ENCODE measurements around the gene CR1L.
"Not testable (repeated sequence)": the region's sequence is repeated elsewhere in the genome, so short reads cannot be mapped to it uniquely, and the experiment has no call there.

CR1L gene

GRCh38 chr1:207690551-207690950 lies 45.6 kb downstream of the CR1L start:
- not testable (repeated sequence) for DNase-seq

DNA sequence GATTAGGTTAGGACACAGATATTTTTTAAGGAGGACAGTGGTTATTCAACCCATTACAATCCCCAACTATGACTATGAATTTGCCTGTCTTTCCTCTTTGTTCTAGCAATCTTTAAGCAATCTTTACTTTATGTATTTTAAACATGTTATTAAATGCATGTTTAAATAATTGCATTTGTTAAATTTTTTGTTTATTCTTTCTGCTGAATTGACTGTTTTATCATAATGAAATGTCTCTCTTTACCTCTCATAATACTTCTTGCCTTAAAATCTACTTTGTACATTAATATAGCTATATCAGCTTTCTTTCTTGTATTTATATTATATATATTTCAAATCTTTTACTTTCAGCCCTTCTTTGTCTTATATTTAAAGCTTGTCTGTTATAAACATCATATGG lies 46.1 kb downstream of the CR1L start:
- DNase-seq, result no peak

DNA sequence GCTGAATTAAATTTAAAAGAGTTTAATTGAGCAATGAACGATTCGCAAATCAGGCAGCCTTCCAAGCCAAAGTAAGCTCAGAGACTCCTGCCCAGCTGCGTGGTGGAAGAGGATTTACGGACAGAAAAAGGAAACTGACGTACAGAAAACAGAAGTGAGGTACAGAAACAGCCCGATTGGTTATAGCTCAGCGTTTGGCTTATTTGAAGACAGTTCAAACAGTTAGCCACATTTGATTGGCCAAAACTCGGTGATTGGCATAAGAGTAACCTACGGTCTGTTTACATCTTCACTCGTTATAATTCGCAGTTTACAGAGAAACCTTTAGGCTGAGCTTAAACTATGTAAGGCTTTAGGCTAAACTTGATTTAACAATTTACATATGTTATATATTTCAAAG lies 46.9 kb downstream of the CR1L start:
- DNase-seq, result no peak

- not testable (repeated sequence) for DNase-seq
Measured at GRCh38 chr1:207692291-207692690, 47.4 kb downstream of the CR1L start.

- no peak for DNase-seq
Measured at GRCh38 chr1:207695891-207696290, 51.0 kb downstream of the CR1L start.

- peak; percentile 10 for DNase-seq
Measured at GRCh38 chr1:207698822-207699483, 54.0 kb downstream of the CR1L start.

DNA sequence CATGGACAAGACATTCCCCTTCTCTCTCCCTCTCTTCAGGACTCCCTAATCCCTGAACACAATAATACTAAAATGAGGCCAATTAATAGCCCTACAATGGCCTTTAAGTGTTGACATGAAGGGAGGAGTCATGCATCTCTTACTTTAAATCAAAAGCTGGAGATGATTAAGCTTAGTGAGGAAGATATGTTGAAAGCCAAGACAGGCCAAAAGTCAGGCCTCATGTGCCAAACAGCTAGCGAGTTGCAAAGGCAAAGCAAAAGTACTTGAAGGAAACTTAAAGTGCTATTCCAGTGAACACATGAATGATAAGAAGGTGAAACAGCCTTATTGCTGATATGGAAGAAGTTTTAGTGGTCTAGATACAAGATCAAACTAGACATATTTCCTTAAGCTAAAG lies 57.4 kb downstream of the CR1L start:
- no peak for DNase-seq

GRCh38 chr1:207703712-207704111 lies 58.8 kb downstream of the CR1L start:
- DNase-seq, result no peak

DNA sequence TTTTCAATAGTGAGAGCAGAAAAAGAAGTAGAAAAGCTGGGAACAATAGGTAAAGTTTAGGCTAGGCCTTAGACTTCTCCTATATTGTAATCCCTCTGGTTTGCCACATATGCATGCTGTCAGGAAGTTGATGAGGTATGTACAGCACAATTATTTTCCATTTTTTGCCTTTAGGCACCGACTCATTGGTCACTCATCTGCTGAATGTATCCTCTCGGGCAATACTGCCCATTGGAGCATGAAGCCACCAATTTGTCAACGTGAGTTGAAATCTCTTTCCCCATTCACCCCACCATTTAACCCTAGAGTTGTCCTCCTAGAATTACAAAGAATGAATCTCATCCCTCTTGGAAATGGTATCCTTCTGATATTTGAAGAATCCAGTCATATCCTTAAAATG lies 63.1 kb downstream of the CR1L start:
- DNase-seq, result not testable (repeated sequence)

- no peak for DNase-seq
Measured at GRCh38 chr1:207711285-207711684, 66.4 kb downstream of the CR1L start.

GRCh38 chr1:207712701-207713100 lies 67.8 kb downstream of the CR1L start:
- not testable (repeated sequence) for DNase-seq

DNA sequence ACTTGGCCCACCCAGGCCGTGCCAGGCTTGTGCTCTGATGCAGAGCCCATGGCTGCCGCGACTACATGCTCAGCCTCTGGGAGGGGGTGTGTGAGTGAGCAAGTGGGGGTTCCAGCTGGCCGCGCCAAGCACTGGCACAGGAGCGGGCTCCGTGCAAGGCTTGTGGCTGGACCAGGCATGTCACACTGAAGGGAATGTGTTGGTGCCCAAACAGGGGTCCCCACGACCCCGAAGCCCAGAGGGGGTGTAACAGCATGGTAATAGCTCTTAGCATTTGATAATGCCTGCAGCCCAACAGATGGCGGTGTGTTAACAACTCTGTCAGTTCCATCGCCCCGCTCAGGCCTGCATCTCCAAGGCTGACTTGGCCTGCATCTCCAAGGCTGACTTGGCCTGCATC lies 68.6 kb downstream of the CR1L start:
- DNase-seq, result no peak

- DNase-seq, result no peak
Measured at GRCh38 chr1:207719234-207719633, 74.3 kb downstream of the CR1L start.

DNA sequence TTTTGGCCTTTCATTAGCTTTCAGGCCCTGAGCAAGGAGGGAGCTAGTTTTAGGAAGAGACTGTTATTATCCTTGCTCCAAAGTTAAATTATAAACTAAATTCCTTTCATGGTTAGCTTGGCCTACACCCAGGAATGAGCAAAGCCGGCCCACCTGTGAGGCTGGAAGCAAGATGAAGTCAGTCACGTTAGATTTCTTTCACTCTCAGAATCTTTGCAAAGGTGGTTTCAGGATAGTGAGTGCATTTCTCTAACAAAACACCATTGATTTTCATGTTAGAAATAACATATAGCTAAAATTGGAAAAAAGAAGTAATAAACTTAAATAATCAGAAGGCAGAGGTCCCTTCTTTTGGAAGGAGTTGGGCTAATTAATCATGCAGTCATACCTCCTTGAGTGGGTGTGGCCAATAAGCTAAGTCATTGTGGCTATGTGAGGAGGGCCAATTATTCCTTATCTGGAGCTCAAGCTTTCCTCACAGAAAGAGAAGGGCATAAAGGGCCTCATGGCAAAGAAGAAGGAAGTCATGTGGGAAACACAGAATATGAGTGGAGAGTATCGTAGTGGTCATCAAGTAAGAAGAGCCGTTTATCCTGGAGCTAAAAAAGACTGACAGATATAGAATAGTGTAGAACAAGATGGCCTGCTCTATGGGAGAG lies 83.4 kb downstream of the CR1L start:
- DNase-seq, result not testable (repeated sequence)

DNA sequence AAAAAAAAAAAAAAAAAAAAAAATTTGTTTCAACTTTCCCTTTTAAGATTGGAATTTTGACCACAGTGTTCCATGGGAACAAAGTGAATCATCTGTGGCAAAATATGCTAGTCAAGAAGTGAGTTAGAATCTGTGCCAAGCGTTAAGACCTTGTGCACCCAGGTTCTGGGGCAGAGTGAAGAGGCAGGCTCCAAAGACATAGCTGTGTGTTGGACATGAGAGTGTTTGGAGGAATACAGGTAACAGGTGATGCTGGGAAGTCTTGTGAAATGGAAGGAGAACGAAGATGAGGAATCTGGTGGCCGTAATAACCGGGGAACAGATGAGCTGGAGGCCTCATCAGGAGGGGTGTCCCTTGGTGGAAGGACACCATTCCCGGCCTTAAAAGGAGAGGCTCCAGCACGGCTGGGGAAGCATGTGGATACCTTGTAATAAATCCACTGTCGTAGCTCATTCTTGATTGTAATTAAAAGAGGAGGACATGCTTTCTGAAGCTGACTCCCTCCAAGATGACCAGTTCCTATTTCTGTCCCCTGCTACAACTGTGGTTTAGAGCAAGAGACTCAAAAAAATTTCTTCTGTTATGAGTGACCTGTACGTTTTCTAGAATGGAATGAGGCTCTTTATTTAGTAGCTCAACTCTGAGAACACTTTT lies 92.7 kb downstream of the CR1L start:
- DNase-seq, result not testable (repeated sequence)

- not testable (repeated sequence) for DNase-seq
Measured at GRCh38 chr1:207738158-207738659, 93.3 kb downstream of the CR1L start.

DNA sequence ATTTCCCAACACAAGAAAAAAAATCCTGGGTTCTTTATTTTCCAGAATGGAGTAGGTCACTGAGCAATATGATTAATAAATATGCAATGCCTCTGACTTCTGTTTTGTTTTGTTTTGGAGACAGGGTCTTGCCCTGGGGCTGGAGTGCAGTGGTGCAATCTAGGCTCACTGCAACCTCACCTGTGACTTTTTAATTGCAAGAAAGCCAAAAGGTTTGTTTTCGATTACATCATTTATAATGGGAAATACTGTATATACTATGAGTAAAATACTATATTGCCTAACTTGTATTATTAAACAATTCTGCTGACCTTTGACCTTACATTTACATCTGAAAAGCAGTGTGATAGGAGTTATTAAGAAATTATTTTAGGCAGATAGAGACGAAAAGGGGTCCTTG lies 95.3 kb downstream of the CR1L start:
- no peak for DNase-seq

- DNase-seq, result no peak
Measured at GRCh38 chr1:207742850-207743555, 98.1 kb downstream of the CR1L start.

DNA sequence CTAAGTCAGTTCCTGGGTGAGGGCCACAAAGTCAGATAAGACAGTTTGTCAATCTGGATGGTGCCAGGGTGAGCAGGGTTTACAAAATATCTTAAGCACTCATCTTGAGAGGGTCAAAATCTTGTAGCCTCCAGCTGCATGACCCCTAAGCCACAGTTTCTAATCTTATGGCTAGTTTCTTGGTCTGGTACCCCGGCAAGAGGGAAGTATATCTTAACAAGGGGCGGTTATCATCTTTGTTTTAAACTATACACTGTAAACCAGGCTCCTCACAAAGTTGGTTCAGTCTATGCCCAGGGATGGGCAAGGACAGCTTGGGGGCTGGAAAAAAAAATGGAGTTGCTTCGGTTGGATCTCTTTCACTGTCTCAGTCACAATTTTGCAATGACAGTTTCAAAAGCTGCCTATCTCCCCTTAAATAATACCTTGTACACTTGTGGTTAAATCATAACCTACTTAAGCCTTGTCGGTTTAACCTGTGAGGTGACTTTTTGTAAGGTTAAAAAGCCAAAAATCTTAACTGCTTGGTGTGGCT lies 99.1 kb downstream of the CR1L start:
- DNase-seq, result no peak

DNA sequence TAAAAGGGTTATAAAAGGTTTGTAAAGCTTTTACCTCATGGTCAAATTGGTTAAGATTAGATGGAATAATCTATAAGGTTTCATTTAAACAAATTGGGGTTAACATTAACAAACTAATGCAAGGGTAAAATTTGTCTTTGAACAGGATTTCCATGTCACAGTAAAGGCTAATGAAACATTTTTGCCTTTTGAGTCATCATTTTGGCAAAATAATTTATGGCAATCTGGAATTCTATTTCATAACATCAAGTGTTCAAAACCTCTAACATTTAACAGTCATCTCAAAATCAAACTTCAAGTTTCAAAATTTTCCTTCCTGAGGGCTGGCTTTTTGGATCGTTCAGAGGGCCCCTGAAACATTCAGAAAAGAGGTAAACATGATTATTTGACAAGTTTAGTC lies 100.4 kb downstream of the CR1L start:
- no peak for DNase-seq

DNA sequence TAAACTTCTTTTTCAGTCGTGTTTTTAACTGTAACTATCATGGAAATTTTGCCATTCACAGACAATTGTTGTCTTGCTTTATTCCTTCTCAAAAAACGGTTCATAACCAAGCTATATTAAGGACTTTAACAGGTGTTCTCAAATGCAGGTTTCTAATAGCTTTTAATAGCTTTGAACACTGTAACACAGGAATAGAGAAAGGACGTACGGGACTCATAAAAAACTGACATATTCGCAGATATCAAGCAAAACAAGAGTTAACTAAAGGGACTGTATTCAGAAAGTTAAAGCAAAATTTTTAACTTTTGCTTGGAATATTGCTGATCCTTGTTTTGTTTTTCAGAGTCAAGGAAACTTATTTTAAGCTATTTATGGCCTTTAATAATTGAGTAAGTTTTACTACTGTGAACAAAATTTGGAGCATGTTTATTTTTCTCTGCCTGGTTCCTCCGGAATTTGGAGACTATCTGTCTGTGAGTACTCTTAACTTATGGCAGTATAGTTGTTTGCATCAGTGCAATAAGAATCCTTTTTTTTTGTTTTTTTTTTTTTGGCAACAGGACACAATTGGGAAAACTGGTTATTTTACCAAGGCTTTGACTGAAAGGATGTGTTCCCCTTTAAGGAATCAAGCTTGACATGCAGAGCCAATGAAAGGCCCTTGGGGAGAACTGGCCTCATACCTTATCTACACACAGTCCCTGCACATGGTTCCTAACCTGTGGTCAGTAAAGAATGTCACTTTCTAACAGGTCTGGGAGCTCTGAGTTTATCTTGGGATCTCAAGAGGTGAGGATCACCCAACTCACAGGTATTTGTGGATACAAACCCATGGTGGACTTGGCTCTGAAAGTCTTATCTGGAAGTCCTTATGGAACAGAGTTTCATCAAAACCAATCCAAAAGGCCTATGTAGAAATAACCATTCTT lies 101.2 kb downstream of the CR1L start:
- no peak for DNase-seq
